Measurements from ENCODE around the gene FASTKD2.

The FASTKD2 gene

DNA sequence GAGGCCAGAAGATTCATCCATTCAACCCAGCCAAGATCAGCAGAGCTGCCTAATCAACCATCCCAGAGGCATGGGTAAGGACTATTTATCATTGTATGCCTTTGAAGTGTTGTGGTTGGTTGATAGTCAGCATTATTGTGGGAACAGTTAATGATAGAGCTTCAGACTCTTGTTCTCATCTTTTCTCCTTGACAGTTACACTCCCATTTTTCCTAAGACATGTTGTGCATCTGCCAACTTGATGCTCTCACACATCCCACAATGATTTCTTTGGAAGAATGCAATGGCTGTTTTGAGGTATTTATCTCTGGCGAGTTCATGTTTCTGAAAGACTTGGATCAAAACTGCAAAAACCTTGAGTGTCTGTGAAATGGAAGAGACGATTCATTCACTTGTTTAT, 55.4 kb downstream of the FASTKD2 start:
- H3K4me3 ChIP-seq (ENCODE audit: low read depth, low read length), result no peak overlapping the region
- TF ChIP-seq, protein P1, sequence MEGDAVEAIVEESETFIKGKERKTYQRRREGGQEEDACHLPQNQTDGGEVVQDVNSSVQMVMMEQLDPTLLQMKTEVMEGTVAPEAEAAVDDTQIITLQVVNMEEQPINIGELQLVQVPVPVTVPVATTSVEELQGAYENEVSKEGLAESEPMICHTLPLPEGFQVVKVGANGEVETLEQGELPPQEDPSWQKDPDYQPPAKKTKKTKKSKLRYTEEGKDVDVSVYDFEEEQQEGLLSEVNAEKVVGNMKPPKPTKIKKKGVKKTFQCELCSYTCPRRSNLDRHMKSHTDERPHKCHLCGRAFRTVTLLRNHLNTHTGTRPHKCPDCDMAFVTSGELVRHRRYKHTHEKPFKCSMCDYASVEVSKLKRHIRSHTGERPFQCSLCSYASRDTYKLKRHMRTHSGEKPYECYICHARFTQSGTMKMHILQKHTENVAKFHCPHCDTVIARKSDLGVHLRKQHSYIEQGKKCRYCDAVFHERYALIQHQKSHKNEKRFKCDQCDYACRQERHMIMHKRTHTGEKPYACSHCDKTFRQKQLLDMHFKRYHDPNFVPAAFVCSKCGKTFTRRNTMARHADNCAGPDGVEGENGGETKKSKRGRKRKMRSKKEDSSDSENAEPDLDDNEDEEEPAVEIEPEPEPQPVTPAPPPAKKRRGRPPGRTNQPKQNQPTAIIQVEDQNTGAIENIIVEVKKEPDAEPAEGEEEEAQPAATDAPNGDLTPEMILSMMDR (IDR thresholded peaks at IDR 0.05; ENCODE audit: borderline replicate concordance, insufficient read depth, low read depth, low read length), result no peak

DNA sequence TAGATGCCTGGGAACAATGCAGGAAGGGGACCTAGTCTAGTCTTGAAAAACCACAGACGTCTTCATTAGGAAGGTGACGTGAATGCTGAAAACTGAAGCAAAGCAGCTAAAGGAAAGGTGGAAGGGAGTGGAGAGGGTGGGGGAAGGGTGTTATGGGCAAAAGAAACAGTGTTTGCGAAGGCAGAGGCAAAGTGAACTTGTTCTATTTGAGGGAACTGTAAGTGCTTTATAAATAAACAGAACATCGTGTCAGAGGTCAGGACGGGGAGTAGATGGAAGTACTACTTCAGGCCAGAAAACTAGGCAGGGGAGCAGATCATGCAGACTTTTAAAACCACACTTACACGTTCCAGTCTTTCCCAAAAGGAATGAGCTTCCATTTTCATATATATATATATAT, 57.8 kb downstream of the FASTKD2 start:
- no peak overlapping the region for H3K4me3 ChIP-seq (ENCODE audit: low read depth, low read length)
- TF ChIP-seq, protein P1 (IDR thresholded peaks at IDR 0.05; ENCODE audit: borderline replicate concordance, insufficient read depth, low read depth, low read length), result no peak

DNA sequence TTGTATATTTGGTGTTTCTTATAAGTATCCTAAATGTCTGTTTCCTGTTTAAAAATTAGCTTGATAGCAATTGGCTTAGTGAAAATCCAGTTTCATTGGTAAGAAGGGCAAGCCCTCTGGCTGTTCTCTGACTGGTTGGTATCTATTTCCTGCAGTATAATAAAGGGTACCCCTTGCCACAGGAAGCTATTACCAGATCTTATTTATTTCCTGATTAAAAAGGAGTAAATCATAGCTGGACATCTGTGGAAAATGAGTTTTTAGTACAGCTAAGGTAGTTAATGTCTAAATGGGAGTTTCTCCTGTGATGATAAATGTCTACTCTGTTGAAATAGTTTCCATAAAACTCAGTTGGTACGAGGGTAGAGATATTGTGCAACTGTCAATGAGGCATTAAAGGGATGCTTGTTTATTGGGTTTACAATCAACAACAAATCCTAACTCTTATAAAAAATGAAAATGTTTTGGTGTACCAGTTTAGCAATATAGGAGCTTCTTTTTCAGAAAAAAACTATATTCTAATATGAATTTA, 58.7 kb downstream of the FASTKD2 start:
- TF ChIP-seq, protein P1 (IDR thresholded peaks at IDR 0.05; ENCODE audit: borderline replicate concordance, insufficient read depth, low read depth, low read length), result no peak
- H3K4me3 ChIP-seq (ENCODE audit: low read depth, low read length), result no peak overlapping the region

DNA sequence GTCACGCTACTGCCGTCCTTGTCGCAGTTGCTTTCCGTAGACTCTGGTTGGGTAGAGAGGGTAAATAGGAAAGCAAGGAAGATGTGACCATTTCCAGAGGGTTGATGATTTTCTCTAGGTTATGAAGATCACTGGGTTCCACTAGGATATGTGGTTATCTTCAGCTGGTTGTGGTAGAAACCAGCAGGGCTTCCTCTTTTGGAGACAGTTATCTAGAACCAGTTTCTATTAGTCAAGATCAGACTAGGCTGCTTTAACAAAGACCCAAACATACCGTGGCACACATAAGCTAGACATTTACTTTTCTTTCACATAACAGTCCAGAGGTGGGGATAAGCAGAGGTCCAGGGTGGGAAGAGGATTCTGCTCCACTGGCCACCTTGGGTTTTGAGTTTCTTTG, 59.6 kb downstream of the FASTKD2 start:
- TF ChIP-seq, protein P1 (IDR thresholded peaks at IDR 0.05; ENCODE audit: borderline replicate concordance, insufficient read depth, low read depth, low read length), result no peak

DNA sequence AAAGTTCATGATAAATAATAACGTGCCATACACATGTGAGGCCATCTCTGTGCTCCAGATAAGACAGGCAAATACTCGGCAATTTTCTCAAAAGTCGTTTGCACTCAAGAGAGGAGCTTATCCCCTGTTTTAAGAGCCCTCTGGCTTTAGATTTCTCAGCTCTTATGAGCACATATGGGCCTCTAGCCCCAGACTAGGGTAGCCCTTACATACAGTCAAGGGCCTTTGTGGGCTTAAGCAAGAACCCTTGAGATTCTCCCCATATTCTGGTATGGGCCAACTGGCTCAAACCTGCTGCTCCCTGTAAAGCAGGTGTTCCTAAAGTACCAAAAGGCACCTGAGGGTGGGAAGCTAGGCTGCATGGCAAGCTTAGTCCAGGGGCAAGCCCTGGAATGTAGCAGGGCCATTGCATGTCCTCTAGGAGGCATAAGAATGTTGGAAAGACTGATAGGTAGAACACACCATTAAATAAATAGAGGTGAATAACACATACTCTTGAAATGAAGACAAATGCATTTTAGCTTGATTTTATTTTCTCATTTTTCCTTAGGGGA, 66.1 kb downstream of the FASTKD2 start:
- TF ChIP-seq, protein P1 (IDR thresholded peaks at IDR 0.05; ENCODE audit: borderline replicate concordance, insufficient read depth, low read depth, low read length), result no peak
- H3K4me3 ChIP-seq (ENCODE audit: low read depth, low read length), result no peak overlapping the region

More for the DNA sequence above, 59.6 kb downstream of the FASTKD2 start:
- no peak overlapping the region for H3K4me3 ChIP-seq (ENCODE audit: low read depth, low read length)

DNA sequence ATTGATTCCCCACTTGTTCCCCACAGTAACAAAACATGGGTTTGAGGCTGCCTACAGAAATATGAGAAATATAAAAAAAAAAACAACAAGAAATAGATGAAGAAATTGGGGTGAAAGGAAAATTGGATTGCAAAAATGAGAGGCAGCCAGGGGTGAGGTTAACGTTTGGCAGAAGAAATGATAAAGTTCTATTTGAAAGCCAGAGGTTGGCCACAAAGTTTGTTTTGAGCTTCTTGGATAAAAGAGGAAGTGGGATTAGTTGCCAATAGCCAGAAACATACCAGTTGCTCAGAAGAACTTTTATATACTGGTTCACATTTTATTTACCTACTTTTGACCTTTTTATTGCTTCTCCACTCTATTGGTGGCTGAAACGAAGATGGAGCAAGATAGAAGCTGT, 67.5 kb downstream of the FASTKD2 start:
- TF ChIP-seq, protein P1 (IDR thresholded peaks at IDR 0.05; ENCODE audit: borderline replicate concordance, insufficient read depth, low read depth, low read length), result no peak
- no peak overlapping the region for H3K4me3 ChIP-seq (ENCODE audit: low read depth, low read length)

DNA sequence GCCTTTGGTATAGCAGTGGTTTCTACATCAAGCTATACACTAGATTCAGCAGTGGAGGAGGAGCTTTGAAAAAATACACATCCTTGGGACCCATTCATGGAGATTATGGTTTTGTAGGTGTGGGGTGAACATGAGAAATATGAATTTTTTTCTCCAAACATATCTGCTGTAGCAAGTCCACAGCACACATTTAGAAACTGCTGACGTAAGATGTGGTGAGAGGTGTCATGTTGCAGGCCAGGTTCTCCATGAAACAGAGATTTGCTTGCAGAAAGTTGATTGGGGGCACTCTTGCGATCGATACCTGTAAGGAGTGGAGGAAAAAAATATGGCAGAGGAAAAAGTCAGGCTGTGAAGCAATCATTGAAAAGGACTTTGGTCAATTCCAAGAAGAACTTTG, 67.9 kb downstream of the FASTKD2 start:
- TF ChIP-seq, protein P1 (IDR thresholded peaks at IDR 0.05; ENCODE audit: borderline replicate concordance, insufficient read depth, low read depth, low read length), result no peak
- no peak overlapping the region for H3K4me3 ChIP-seq (ENCODE audit: low read depth, low read length)
